NB4 (cell line): ENCODE data around the gene FAM162B.
"Not testable (repeated sequence)": the region's sequence is repeated elsewhere in the genome, so short reads cannot be mapped to it uniquely, and the experiment has no call there.

Source experiments
- CTCF ChIP-seq: IDR thresholded peaks from one replicate; pipeline ENCODE4 v1.5.1; 2012; ENCODE audit warnings: low read depth, low read length
- POLR2A ChIP-seq: IDR thresholded peaks from 2 replicates; pipeline ENCODE4 v1.6.1; 2011; ENCODE audit warnings: mild to moderate bottlenecking; ENCODE audit not compliant: insufficient read length; ENCODE audit errors: extremely low read depth

GRCh38 chr6:116703888-116704287 lies 61.6 kb downstream of the FAM162B start:
- not testable (repeated sequence) for TF ChIP-seq CTCF, POLR2A
